OCI-LY1 (cell line): ENCODE measurements around the gene DMAC2L.

Experiments used
- H2AFZ ChIP-seq: fragments of 200-600 bp; sonication (generic), shearing (Covaris generic); 2 replicates; pipeline ENCODE4 v1.6.0; 2014; ENCODE audit warnings: antibody characterized with exemption, mild to moderate bottlenecking, low read length
- H3F3A ChIP-seq: fragments of 200-600 bp; sonication (generic), shearing (Covaris generic); 2 replicates; pipeline ENCODE4 v1.6.0; 2014; ENCODE audit warnings: mild to moderate bottlenecking, antibody characterized with exemption, low read length, moderate library complexity; ENCODE audit not compliant: insufficient read depth
- H3K27ac ChIP-seq: fragments of 200-600 bp; sonication (generic); 2 replicates; pipeline ENCODE4 v1.5.1; 2014; ENCODE audit warnings: low read length, mixed run types, mild to moderate bottlenecking, low read depth; ENCODE audit not compliant: poor library complexity, severe bottlenecking
- H3K27me3 ChIP-seq: fragments of 200-600 bp; sonication (generic); 2 replicates; pipeline ENCODE4 v1.6.0; 2014; ENCODE audit warnings: antibody characterized with exemption, mild to moderate bottlenecking, low read length, moderate library complexity; ENCODE audit not compliant: insufficient read depth
- H3K36me3 ChIP-seq: fragments of 200-600 bp; sonication (generic); 2 replicates; pipeline ENCODE4 v1.6.1; 2014; ENCODE audit warnings: mild to moderate bottlenecking, antibody characterized with exemption, low read length, moderate library complexity, mixed read lengths; ENCODE audit not compliant: insufficient read depth
- H3K4me1 ChIP-seq: fragments of 200-600 bp; sonication (generic); 2 replicates; pipeline ENCODE4 v1.5.1; 2014; ENCODE audit warnings: mild to moderate bottlenecking, low read length, moderate library complexity; ENCODE audit not compliant: insufficient read depth, severe bottlenecking
- H3K4me2 ChIP-seq: fragments of 200-600 bp; sonication (generic), shearing (Covaris generic); 2 replicates; pipeline ENCODE4 v1.6.1; 2014; ENCODE audit warnings: low read length
- H3K4me3 ChIP-seq: fragments of 200-600 bp; sonication (generic); 2 replicates; pipeline ENCODE4 v1.5.1; 2014; ENCODE audit warnings: low read length, low read depth, mild to moderate bottlenecking, mixed read lengths; ENCODE audit not compliant: poor library complexity, severe bottlenecking
- H3K79me2 ChIP-seq: fragments of 200-600 bp; shearing (Covaris generic); 2 replicates; pipeline ENCODE4 v1.6.1; 2016; ENCODE audit warnings: mixed run types, low read length, mixed read lengths; ENCODE audit not compliant: insufficient read depth
- H3K9ac ChIP-seq: fragments of 200-600 bp; sonication (generic), shearing (Covaris generic); 2 replicates; pipeline ENCODE4 v1.6.1; 2014; ENCODE audit warnings: mild to moderate bottlenecking, low read length, mixed read lengths
- H3K9me2 ChIP-seq: fragments of 200-600 bp; sonication (generic), shearing (Covaris generic); 2 replicates; pipeline ENCODE4 v1.6.1; 2014; ENCODE audit warnings: low read depth, mild to moderate bottlenecking, low read length, mixed read lengths
- H3K9me3 ChIP-seq: fragments of 200-600 bp; shearing (Covaris generic); 2 replicates; pipeline ENCODE4 v1.6.1; 2014; ENCODE audit warnings: low read length, mixed read lengths
- H4K20me1 ChIP-seq: fragments of 200-600 bp; sonication (generic), shearing (Covaris generic); 2 replicates; pipeline ENCODE4 v1.6.0; 2016; ENCODE audit warnings: mild to moderate bottlenecking, low read length; ENCODE audit not compliant: insufficient read depth
- CTCF ChIP-seq: fragments of 200-600 bp; sonication (generic), shearing (Covaris generic); IDR thresholded peaks from 2 replicates; pipeline ENCODE4 v1.5.1; 2017; ENCODE audit warnings: mild to moderate bottlenecking, antibody characterized with exemption, low read length, moderate library complexity, mixed read lengths
- EZH2 ChIP-seq: fragments of 200-600 bp; sonication (generic), shearing (Covaris generic); IDR thresholded peaks from 2 replicates; pipeline ENCODE4 v1.8.0; 2017; ENCODE audit warnings: borderline replicate concordance, mixed run types, mild to moderate bottlenecking, antibody characterized with exemption, low read length, moderate library complexity, mixed read lengths

Gene DMAC2L

GRCh38 chr14:50299585-50299984 lies 12.5 kb upstream of the DMAC2L start:
- TF ChIP-seq CTCF = no peak
- TF ChIP-seq EZH2 = no peak
- Histone ChIP-seq H3K9me2 (no peaks in the 10 kb centered on the region), H3K9me3 (no peaks in the 10 kb centered on the region), H3K4me3 (no peak overlapping the region), H3K36me3 (peaks cover 32% of the 10 kb centered on the region), H3F3A (no peaks in the 10 kb centered on the region), H3K79me2 (peaks cover 9% of the 10 kb centered on the region; the same call in 1 of the 2 replicates), H3K4me2 (no peak overlapping the region), H3K27ac (no peak overlapping the region), H2AFZ (no peak overlapping the region), H3K27me3 (no peaks in the 10 kb centered on the region), H4K20me1 (no peaks in the 10 kb centered on the region), H3K9ac (no peak overlapping the region), H3K4me1 (peaks cover 6% of the 10 kb centered on the region)

- Histone ChIP-seq H3K9me3 (no peaks in the 10 kb centered on the region), H3K9ac (no peak overlapping the region), H3K27ac (no peak overlapping the region), H3K36me3 (peaks cover 27% of the 10 kb centered on the region), H3K27me3 (no peaks in the 10 kb centered on the region), H3K4me1 (peaks cover 6% of the 10 kb centered on the region), H2AFZ (no peak overlapping the region), H3K79me2 (peaks cover 5% of the 10 kb centered on the region; the same call in 1 of the 2 replicates), H3K9me2 (no peaks in the 10 kb centered on the region), H3K4me2 (no peak overlapping the region), H3F3A (no peaks in the 10 kb centered on the region), H3K4me3 (no peak overlapping the region), H4K20me1 (no peaks in the 10 kb centered on the region)
- TF ChIP-seq EZH2 (no peak), CTCF (no peak)
These were observed 10.2 kb upstream of the DMAC2L start for GRCh38 chr14:50301914-50302313.

- no peak overlapping the region for H3K27ac ChIP-seq
These were observed 8.2 kb upstream of the DMAC2L start for GRCh38 chr14:50303744-50304471.

More at GRCh38 chr14:50303744-50304471, 8.2 kb upstream of the DMAC2L start:
- Histone ChIP-seq H3K9me3 (no peaks in the 10 kb centered on the region), H3K4me2 (no peak overlapping the region), H4K20me1 (no peaks in the 10 kb centered on the region), H3K4me3 (no peak overlapping the region), H3K4me1 (peaks cover 6% of the 10 kb centered on the region), H3K36me3 (peaks cover 25% of the 10 kb centered on the region), H3F3A (no peaks in the 10 kb centered on the region), H3K79me2 (peaks cover 13% of the 10 kb centered on the region), H3K27me3 (no peaks in the 10 kb centered on the region), H3K9ac (no peak overlapping the region), H3K9me2 (no peaks in the 10 kb centered on the region), H2AFZ (no peak overlapping the region)
- no peak for TF ChIP-seq EZH2
- TF ChIP-seq CTCF = no peak
